GM23338 (cell line): Measurements from ENCODE around the gene KCTD10. TPM values are rescaled to one million over a fixed set of nuclear protein-coding genes. Genes with fewer than 3 reads are reported as not detected.

Source experiments
- ATAC-seq: fragments of 200-7000 bp; cut with Tn5 transposase; 3 replicates; pipeline ENCODE4 v1.9.1; 2020
- DNase-seq: peaks from one replicate; pipeline ENCODE4 v3.0.0-alpha.2; 2015; ENCODE audit warnings: low spot score
- H2AFZ ChIP-seq: fragments of 200-600 bp; sonication (generic); 2 replicates; pipeline ENCODE4 v1.8.0; 2016; ENCODE audit warnings: antibody characterized with exemption, mild to moderate bottlenecking, moderate library complexity
- H3F3A ChIP-seq: fragments of 200-600 bp; sonication (generic); replicated peaks from 2 replicates; pipeline ENCODE4 v1.8.0; 2017; ENCODE audit warnings: antibody characterized with exemption, mixed run types, low read depth
- H3K27ac ChIP-seq: fragments of 200-600 bp; sonication (generic); 2 replicates; pipeline ENCODE4 v1.6.1; 2016; ENCODE audit warnings: low read depth
- H3K27me3 ChIP-seq: fragments of 200-600 bp; sonication (generic); 2 replicates; pipeline ENCODE4 v1.8.0; 2016; ENCODE audit warnings: mild to moderate bottlenecking, mixed run types, moderate library complexity; ENCODE audit not compliant: insufficient read depth
- H3K36me3 ChIP-seq: fragments of 200-600 bp; sonication (generic); 2 replicates; pipeline ENCODE4 v1.8.0; 2016; ENCODE audit warnings: mild to moderate bottlenecking; ENCODE audit not compliant: insufficient read depth
- H3K4me1 ChIP-seq: fragments of 200-600 bp; sonication (generic); 2 replicates; pipeline ENCODE4 v1.8.0; 2016; ENCODE audit warnings: mild to moderate bottlenecking, moderate library complexity; ENCODE audit not compliant: insufficient read depth
- H3K4me2 ChIP-seq: fragments of 200-600 bp; sonication (generic); 2 replicates; pipeline ENCODE4 v1.7.1; 2017; ENCODE audit warnings: mixed run types
- H3K4me3 ChIP-seq: fragments of 200-600 bp; sonication (generic); 2 replicates; pipeline ENCODE4 v1.6.1; 2016; ENCODE audit warnings: mixed run types
- H3K79me2 ChIP-seq: fragments of 200-600 bp; sonication (generic); replicated peaks from 2 replicates; pipeline ENCODE4 v1.8.0; 2017; ENCODE audit warnings: mild to moderate bottlenecking; ENCODE audit not compliant: insufficient read depth
- H3K9me2 ChIP-seq: fragments of 200-600 bp; sonication (generic); 2 replicates; pipeline ENCODE4 v1.8.0; 2017; ENCODE audit not compliant: insufficient read depth
- H4K20me1 ChIP-seq: fragments of 200-600 bp; sonication (generic); replicated peaks from 2 replicates; pipeline ENCODE4 v1.8.0; 2017; ENCODE audit warnings: mild to moderate bottlenecking; ENCODE audit not compliant: insufficient read depth
- H3K27ac Mint-ChIP-seq: 2 replicates; pipeline ENCODE4 v1.8.0; 2020; ENCODE audit warnings: inconsistent platforms, mild to moderate bottlenecking, moderate library complexity, mixed read lengths
- H3K27me3 Mint-ChIP-seq: 3 replicates; pipeline ENCODE4 v1.8.0; 2022; ENCODE audit warnings: low read depth, mild to moderate bottlenecking, moderate library complexity, mixed read lengths, inconsistent platforms; ENCODE audit not compliant: insufficient read depth, poor library complexity
- H3K36me3 Mint-ChIP-seq: 3 replicates; pipeline ENCODE4 v1.8.0; 2021; ENCODE audit warnings: low read depth, mild to moderate bottlenecking, inconsistent platforms, moderate library complexity, mixed read lengths
- H3K4me1 Mint-ChIP-seq: 3 replicates; pipeline ENCODE4 v1.8.0; 2020; ENCODE audit warnings: mild to moderate bottlenecking, inconsistent platforms, mixed read lengths
- H3K4me3 Mint-ChIP-seq: 3 replicates; pipeline ENCODE4 v1.8.0; 2021; ENCODE audit warnings: moderate library complexity, mild to moderate bottlenecking, inconsistent platforms, mixed read lengths
- H3K9me3 Mint-ChIP-seq: 3 replicates; pipeline ENCODE4 v1.8.0; 2020; ENCODE audit warnings: moderate library complexity, mild to moderate bottlenecking, inconsistent platforms, mixed read lengths
- EZH2 ChIP-seq: fragments of 200-600 bp; sonication (generic); IDR thresholded peaks from one replicate; pipeline ENCODE4 v1.8.0; 2017; ENCODE audit warnings: antibody characterized with exemption, mild to moderate bottlenecking, low read depth; ENCODE audit not compliant: unreplicated experiment
- EZH2phosphoT487 ChIP-seq: fragments of 200-600 bp; sonication (generic); IDR thresholded peaks from one replicate; pipeline ENCODE4 v1.8.1; 2018; ENCODE audit warnings: antibody characterized with exemption; ENCODE audit not compliant: unreplicated experiment
- POLR2AphosphoS5 ChIP-seq: IDR thresholded peaks from 2 replicates; pipeline ENCODE4 v1.6.1; 2016; ENCODE audit warnings: antibody characterized with exemption, low read depth
- STAT1 ChIP-seq: IDR thresholded peaks from one replicate; pipeline ENCODE4 v1.6.1; 2016; ENCODE audit warnings: antibody characterized with exemption; ENCODE audit not compliant: unreplicated experiment
- ZNF114 ChIP-seq: fragments of 250-450 bp; sonication (Bioruptor Pico); IDR thresholded peaks from 2 replicates; pipeline ENCODE4 v1.5.0; 2020; ENCODE audit warnings: mild to moderate bottlenecking, moderate library complexity
- polyA plus RNA-seq: library from polyadenylated mRNA; unstranded; fragments of >200 nt; fragmentation: Nextera tagmentation; extraction: Ambion mirVana; gene quantifications from 2 replicates; pipeline ENCODE4 v1.2.1, GENCODE V29; 2016
- total RNA-seq: library from RNA; depleted of rRNA; stranded (reverse); fragments of >200 nt; shearing (Covaris generic); gene quantifications from 2 replicates; pipeline ENCODE4 v1.2.3, GENCODE V29; 2014
- TF ChIP-seq, protein P1 (sequence below): fragments of 250-450 bp; sonication (Bioruptor Pico); IDR thresholded peaks from 2 replicates; pipeline ENCODE4 v1.5.0; 2020; ENCODE audit warnings: mild to moderate bottlenecking, moderate library complexity
- TF ChIP-seq, protein P2 (sequence below), 2 experiments: fragments of 200-600 bp in 1 of 2; sonication (generic) in 1 of 2; conservative IDR thresholded peaks; 2 replicates each; pipeline versions ENCODE4 v1.5.1 to v1.6.1; 2016 to 2017; ENCODE audit warnings: antibody characterized with exemption in 2 of 2, low read depth in 2 of 2, mild to moderate bottlenecking in 2 of 2, moderate library complexity in 1 of 2

Gene KCTD10
- total and polyA plus RNA-seq, 2 experiments from 2014 or later: 15.8 to 45.2 TPM

DNA sequence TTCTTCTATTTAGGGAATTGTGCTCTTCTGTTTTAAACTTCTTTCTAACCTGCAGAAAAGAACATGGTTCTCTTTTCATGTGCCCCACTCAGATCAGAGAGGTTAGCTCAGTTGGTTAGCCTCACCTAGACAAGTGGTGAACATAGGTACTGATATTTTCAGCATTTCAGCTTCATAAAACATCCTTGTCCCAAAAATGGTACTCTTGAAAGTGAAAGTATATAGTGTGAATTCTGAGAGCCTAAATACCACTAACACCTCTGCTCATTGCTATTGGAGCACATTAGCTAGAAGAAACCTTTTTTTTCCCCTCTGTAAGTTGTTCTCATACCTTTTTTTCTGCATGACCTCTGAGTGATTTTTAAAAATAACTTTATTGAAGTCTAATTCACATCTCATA, 17.9 kb upstream of the KCTD10 start:
- Histone ChIP-seq H3K27me3 (no peaks in the 10 kb centered on the region), H3K27ac (no peak overlapping the region), H3K4me1 (no peaks in the 10 kb centered on the region), H3F3A (no peaks in the 10 kb centered on the region), H3K36me3 (peaks cover 26% of the 10 kb centered on the region), H4K20me1 (no peaks in the 10 kb centered on the region), H3K9me2 (no peaks in the 10 kb centered on the region), H3K4me2 (no peak overlapping the region), H2AFZ (no peak overlapping the region), H3K4me3 (no peak overlapping the region), H3K79me2 (no peaks in the 10 kb centered on the region)
- ATAC-seq (no peak), DNase-seq (no peak)
- peaks cover 47% of the 10 kb centered on the region for H3K36me3 Mint-ChIP-seq
- no peak overlapping the region for H3K27ac Mint-ChIP-seq
- peaks cover 13% of the 10 kb centered on the region for H3K9me3 Mint-ChIP-seq
- no peak overlapping the region for H3K4me3 Mint-ChIP-seq
- H3K4me1 Mint-ChIP-seq: no peaks in the 10 kb centered on the region
- TF ChIP-seq EZH2: no peak
- TF ChIP-seq POLR2AphosphoS5: no peak
- TF ChIP-seq, protein P1, sequence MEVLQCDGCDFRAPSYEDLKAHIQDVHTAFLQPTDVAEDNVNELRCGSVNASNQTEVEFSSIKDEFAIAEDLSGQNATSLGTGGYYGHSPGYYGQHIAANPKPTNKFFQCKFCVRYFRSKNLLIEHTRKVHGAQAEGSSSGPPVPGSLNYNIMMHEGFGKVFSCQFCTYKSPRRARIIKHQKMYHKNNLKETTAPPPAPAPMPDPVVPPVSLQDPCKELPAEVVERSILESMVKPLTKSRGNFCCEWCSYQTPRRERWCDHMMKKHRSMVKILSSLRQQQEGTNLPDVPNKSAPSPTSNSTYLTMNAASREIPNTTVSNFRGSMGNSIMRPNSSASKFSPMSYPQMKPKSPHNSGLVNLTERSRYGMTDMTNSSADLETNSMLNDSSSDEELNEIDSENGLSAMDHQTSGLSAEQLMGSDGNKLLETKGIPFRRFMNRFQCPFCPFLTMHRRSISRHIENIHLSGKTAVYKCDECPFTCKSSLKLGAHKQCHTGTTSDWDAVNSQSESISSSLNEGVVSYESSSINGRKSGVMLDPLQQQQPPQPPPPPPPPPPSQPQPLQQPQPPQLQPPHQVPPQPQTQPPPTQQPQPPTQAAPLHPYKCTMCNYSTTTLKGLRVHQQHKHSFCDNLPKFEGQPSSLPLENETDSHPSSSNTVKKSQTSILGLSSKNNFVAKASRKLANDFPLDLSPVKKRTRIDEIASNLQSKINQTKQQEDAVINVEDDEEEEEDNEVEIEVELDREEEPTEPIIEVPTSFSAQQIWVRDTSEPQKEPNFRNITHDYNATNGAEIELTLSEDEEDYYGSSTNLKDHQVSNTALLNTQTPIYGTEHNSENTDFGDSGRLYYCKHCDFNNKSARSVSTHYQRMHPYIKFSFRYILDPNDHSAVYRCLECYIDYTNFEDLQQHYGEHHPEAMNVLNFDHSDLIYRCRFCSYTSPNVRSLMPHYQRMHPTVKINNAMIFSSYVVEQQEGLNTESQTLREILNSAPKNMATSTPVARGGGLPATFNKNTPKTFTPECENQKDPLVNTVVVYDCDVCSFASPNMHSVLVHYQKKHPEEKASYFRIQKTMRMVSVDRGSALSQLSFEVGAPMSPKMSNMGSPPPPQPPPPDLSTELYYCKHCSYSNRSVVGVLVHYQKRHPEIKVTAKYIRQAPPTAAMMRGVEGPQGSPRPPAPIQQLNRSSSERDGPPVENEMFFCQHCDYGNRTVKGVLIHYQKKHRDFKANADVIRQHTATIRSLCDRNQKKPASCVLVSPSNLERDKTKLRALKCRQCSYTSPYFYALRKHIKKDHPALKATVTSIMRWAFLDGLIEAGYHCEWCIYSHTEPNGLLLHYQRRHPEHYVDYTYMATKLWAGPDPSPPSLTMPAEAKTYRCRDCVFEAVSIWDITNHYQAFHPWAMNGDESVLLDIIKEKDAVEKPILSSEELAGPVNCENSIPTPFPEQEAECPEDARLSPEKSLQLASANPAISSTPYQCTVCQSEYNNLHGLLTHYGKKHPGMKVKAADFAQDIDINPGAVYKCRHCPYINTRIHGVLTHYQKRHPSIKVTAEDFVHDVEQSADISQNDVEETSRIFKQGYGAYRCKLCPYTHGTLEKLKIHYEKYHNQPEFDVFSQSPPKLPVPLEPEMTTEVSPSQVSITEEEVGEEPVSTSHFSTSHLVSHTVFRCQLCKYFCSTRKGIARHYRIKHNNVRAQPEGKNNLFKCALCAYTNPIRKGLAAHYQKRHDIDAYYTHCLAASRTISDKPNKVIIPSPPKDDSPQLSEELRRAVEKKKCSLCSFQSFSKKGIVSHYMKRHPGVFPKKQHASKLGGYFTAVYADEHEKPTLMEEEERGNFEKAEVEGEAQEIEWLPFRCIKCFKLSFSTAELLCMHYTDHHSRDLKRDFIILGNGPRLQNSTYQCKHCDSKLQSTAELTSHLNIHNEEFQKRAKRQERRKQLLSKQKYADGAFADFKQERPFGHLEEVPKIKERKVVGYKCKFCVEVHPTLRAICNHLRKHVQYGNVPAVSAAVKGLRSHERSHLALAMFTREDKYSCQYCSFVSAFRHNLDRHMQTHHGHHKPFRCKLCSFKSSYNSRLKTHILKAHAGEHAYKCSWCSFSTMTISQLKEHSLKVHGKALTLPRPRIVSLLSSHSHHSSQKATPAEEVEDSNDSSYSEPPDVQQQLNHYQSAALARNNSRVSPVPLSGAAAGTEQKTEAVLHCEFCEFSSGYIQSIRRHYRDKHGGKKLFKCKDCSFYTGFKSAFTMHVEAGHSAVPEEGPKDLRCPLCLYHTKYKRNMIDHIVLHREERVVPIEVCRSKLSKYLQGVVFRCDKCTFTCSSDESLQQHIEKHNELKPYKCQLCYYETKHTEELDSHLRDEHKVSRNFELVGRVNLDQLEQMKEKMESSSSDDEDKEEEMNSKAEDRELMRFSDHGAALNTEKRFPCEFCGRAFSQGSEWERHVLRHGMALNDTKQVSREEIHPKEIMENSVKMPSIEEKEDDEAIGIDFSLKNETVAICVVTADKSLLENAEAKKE (CRISPR knock-in tag): no peak
- TF ChIP-seq, protein P2, sequence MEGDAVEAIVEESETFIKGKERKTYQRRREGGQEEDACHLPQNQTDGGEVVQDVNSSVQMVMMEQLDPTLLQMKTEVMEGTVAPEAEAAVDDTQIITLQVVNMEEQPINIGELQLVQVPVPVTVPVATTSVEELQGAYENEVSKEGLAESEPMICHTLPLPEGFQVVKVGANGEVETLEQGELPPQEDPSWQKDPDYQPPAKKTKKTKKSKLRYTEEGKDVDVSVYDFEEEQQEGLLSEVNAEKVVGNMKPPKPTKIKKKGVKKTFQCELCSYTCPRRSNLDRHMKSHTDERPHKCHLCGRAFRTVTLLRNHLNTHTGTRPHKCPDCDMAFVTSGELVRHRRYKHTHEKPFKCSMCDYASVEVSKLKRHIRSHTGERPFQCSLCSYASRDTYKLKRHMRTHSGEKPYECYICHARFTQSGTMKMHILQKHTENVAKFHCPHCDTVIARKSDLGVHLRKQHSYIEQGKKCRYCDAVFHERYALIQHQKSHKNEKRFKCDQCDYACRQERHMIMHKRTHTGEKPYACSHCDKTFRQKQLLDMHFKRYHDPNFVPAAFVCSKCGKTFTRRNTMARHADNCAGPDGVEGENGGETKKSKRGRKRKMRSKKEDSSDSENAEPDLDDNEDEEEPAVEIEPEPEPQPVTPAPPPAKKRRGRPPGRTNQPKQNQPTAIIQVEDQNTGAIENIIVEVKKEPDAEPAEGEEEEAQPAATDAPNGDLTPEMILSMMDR (conservative IDR thresholded peaks at IDR 0.05; ENCODE audit: low read depth in 2 of 2): no peak
- no peak for TF ChIP-seq STAT1
- TF ChIP-seq ZNF114 (CRISPR knock-in tag): no peak
- TF ChIP-seq EZH2phosphoT487: no peak
- peaks cover 2% of the 10 kb centered on the region for H3K27me3 Mint-ChIP-seq
